Measurements from ENCODE around the gene HIP1.

GRCh38 chr7:75608451-75609122, 130.2 kb downstream of the HIP1 start:
- TF ChIP-seq GATA2 (IDR thresholded peaks at IDR 0.05; ENCODE audit: low read depth, low read length) (no peak), GATA3 (IDR thresholded peaks at IDR 0.05; ENCODE audit: low read depth, low read length) (no peak)

Measured in SH-SY5Y (cell line).